HG02840 (cell line): ENCODE measurements around the gene GPR161.
"Not testable (repeated sequence)": the region's sequence is repeated elsewhere in the genome, so short reads cannot be mapped to it uniquely, and the experiment has no call there.

Source experiments
- ATAC-seq: cut with Tn5 transposase; IDR thresholded peaks from one replicate; pipeline ENCODE4 v1.9.1; 2021; ENCODE audit warnings: mild to moderate bottlenecking, moderate library complexity, moderate number of reproducible peaks; ENCODE audit not compliant: unreplicated experiment, low FRiP score

The GPR161 gene

GRCh38 chr1:168089326-168089978 is 47.3 kb downstream of the GPR161 start:
- no peak for ATAC-seq

DNA sequence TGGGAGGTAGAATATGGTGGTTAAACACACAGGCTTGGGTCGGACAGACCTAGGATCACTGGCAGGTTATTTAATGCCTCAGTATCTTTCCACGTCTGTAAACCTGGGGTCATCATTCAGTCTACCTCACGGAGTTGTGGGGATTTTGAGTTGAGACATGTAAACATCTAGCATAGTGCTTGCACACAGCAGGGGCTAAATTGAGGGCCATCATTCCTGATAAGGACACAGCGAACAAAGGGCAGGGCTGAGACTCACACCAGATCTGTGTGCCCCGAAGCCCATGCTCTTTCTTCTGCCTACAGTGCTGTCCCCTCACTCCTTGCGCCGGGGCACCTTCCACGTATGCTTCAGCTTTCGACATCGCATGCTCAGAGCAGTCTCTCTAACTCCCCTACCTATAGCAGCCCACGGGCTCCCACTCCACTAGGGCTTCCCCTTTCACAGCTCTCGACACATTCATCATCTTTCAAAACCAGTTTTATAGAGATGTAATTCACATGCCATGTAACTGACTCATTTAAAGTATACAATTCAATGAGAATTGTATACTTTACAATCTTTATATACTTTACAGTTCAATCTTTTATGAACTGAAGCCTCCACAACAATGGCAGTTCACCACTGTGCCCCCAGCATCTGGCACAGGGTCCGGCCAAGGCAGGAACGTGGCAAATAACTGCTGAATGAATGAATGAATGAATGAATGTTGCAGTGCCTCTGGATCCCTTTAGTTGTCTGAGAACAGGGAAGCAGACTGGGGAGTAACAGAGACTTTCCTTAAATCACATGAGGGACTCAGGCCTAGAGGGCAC is 48.0 kb downstream of the GPR161 start:
- ATAC-seq, result no peak

DNA sequence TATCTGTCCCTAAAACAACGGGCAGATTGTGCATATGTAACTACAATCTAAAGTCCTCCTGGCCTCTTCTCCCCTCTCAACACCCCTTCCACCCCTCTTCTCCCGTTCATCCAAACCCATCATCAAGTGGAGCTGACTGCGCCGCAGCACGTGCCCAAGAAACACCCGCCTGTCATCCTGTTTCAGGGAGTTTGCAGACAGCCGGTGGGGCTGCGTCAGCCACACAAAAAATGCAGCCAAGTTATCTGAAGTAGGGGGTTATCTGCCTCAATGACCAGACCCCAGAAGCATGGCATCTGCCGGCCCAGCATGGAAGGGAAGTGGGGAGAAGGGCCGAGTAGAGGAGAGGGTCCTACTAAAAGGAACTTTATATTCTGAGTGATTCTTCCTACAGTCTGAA is 49.0 kb downstream of the GPR161 start:
- ATAC-seq, result no peak

- no peak for ATAC-seq
Measured at GRCh38 chr1:168086438-168086837, 50.3 kb downstream of the GPR161 start.

DNA sequence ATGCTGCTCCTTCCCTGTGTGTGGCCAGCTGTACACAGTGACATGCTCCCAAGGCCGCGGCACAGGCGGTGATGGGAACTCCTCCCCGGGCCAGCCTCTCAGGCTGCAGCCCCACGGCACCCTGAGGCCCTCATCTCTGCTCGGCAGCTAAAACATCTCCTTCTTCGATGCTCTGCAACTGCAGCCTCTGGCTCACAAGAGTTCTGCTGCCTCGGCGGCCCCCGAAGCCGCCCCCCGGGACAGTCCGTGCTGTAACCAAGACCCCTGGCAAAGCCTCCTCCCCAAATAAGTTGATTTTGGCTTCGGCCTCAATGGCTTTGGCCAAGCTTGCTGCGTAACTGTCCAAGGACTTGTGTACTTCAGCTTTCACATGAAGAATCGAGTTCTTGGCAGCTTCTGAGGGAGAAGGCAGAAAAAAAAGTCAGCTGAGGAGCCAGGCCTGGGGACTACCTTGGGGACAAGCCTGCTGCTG is 51.3 kb downstream of the GPR161 start:
- no peak for ATAC-seq

- no peak for ATAC-seq
Measured at GRCh38 chr1:168084396-168085231, 52.1 kb downstream of the GPR161 start.

DNA sequence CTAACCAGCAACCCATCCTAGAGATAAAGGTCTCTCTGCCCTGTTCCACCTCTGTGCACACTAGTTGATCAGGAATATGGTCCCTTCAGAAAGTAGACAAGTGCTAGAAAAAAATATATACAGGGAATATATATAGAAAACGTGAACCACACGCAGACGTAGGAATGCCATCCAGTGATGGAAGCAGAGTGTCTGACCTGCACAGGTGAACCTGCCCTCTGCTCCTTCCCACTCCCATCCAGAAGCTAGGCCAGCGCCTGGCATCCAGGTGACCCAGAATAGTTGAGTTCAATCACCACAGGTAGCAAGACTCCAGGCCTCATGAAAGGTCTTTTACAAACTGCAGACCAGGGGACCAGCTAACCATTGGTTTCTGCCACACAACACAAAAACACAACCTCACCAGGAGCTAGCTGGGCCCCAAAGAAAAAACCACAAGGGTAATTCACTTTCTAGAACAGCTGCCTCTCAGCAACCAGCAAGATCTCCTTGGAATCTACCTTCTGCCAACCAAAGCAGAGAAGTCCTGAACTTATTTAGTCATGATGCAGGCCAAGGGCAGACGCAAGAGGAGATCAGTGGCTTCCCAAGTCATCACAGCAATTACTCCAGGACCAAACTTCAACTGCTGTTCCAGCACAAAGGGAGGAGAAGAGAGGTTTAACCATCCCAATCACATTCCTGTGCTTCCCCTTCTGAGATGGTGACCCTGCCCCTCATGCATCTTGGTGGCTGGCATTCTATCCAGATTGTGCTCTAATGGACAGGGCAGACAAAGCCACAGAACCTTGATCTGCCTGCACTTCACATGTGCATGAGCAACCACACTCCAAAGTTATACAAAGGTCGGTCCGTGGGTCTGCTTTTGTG is 53.0 kb downstream of the GPR161 start:
- no peak for ATAC-seq

DNA sequence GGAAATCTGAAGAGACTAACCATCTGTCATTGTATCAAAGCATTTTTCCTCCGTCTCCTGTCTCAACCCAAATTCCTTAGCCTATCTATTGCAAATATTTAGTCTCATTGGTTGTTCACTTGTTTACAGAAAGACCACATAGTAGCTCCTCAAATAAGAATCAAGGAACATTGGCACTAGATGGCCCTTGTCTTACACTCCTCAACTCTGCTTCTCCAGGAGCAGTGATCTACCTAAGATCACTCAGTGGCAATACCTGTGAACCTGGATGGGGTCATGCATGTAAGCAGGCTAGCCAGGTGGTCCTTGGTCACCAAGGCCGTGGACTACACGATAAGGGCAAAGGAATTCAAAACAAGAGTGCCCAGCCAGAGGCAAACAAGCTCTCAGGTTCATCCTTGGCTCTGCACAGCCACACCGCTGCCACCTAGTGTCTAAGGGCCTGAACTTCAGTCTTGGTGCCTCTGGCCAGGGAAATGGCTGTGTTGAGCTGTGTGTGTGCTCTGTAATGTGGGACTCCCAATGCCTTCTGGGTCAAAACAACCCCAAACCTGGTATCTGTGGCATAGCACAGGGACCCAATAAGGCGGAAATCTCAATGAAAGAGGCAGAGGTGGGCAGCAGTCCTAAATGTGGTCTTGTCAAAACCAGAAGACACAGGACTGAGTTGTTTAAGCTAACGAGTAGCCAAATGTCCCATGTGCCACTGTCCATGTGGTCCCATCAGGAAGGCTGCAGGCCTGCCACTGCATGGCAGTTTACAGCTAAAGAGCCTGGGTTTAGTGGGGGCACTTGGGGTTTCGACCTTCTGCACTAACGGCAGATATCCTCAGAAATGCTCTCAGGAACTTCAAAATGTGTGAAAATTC is 54.5 kb downstream of the GPR161 start:
- ATAC-seq, result peak; percentile 73

- no peak for ATAC-seq
Measured at GRCh38 chr1:168081373-168082007, 55.2 kb downstream of the GPR161 start.

GRCh38 chr1:168079761-168080160 is 57.0 kb downstream of the GPR161 start:
- no peak for ATAC-seq

GRCh38 chr1:168069384-168069783 is 67.3 kb downstream of the GPR161 start:
- ATAC-seq, result no peak

DNA sequence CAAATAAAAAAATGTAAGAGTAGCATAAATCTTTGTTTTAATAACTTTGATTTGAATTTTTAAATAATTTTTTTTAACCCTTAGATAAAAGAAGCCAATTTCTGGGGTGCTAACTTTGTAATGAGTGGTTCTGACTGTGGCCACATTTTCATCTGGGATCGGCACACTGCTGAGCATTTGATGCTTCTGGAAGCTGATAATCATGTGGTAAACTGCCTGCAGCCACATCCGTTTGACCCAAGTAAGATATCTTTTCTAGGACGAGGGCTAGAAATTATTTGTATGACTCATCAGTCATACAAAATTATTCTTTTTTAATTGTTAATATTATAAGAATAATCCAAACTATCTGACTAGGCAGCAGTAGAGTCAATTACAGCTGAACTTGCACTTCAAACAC is 71.2 kb downstream of the GPR161 start:
- ATAC-seq, result no peak

DNA sequence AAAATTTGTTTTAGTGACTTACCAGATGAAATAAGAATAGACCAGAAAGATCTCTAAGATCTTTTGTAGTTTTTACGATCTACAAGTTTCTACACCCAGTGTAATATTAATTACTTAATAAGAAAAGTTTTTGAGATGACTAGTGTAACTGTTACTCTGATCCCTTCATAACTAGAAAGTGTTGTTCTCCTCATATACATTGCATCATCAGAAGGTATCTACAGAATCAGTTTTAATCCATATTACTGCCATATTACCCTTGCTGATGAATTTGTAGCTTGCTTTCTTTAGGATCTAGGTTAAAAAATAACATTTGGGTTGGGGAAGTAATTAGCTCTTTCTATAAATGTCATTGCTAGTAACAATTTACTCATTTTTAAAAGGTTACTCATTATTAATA is 72.5 kb downstream of the GPR161 start:
- ATAC-seq, result no peak

DNA sequence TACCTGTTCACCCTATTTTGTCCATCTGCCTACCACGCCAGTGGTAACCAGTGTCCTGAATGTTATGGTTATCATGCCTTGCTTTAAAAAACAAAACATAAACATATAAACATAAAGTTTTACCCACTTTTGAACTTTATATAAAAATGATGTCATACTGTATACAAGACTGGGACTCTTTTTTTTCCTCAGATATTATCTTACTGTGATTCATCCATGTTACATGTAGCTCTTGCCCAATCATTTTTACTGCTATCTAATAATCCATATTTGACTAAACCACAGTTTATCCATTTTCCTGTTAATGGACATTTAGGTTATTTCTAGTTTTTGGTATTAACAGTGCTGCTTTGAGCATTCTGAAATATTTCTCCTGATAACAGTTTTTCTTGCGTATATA is 78.8 kb downstream of the GPR161 start:
- no peak for ATAC-seq

DNA sequence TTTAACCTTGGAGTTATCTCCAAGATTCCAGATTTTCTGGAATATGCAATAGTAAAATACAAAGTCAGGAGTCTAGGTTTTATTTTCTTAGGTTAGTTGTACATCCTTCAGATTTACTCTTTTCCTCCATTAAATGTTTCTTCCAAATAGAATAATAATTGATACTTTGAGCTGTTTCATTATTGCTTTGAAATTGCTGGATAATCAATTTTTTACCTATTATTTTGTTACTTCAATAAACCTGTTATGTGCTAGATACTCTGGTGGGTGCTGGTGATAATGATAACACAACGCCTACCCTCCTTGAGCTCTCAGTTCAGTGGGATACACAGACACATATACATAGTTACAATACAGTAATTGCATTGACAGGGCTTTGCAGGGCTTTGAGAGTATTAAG is 79.4 kb downstream of the GPR161 start:
- no peak for ATAC-seq

DNA sequence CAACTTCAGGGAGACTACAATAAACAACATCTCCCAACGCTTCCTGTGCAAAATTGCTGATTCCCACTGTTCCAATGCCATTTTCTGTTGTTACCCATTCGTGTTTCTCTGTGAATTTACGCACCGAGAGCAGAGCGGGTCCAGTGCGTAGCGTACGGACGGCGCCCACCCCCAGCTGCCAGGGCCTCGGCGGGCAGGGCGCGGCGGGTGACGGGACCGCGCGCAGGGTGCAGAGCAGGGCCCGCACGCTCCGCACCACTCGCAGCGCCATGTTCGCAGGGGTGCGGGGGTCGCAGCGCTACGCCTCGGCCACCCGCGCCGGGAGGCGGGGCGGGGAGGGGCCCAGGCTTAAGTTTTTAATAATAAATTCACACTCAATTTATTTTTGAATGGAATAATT is 80.6 kb downstream of the GPR161 start:
- not testable (repeated sequence) for ATAC-seq

- no peak for ATAC-seq
Measured at GRCh38 chr1:168054117-168054516, 82.6 kb downstream of the GPR161 start.

- ATAC-seq, result no peak
Measured at GRCh38 chr1:168053681-168054080, 83.0 kb downstream of the GPR161 start.

- no peak for ATAC-seq
Measured at GRCh38 chr1:168050880-168051279, 85.8 kb downstream of the GPR161 start.
